Suprapubic skin (tissue), 4 donors: Measurements from ENCODE around the gene TMEM131. TPM values are rescaled to one million over a fixed set of nuclear protein-coding genes. Genes with fewer than 3 reads are reported as not detected.

ENCODE experiments used
- DNase-seq, 2 donors: peaks; one replicate each; pipeline ENCODE4 v3.0.0-alpha.2; 2019; ENCODE audit warnings: low spot score in 2 of 2
- H3K27ac ChIP-seq: fragments of 200-600 bp; sonication (generic); one replicate; pipeline ENCODE4 v1.5.1; 2019
- H3K27me3 ChIP-seq: fragments of 200-600 bp; sonication (generic); one replicate; pipeline ENCODE4 v1.5.1; 2019
- H3K36me3 ChIP-seq: fragments of 200-600 bp; sonication (generic); one replicate; pipeline ENCODE4 v1.5.1; 2019
- H3K4me1 ChIP-seq: fragments of 200-600 bp; sonication (generic); one replicate; pipeline ENCODE4 v1.5.1; 2019
- H3K4me3 ChIP-seq: fragments of 200-600 bp; sonication (generic); one replicate; pipeline ENCODE4 v1.5.1; 2019; ENCODE audit warnings: mild to moderate bottlenecking
- H3K9me3 ChIP-seq: fragments of 200-600 bp; sonication (generic); one replicate; pipeline ENCODE4 v1.5.1; 2019
- EP300 ChIP-seq: sonication (generic); formaldehyde crosslinking; IDR thresholded peaks from one replicate; pipeline ENCODE4 v1.6.1; 2017; ENCODE audit warnings: antibody characterized with exemption
- POLR2A ChIP-seq, 2 donors: fragments of 450-650 bp; IDR thresholded peaks; one replicate each; pipeline ENCODE4 v1.6.1; 2017; ENCODE audit warnings: antibody characterized with exemption in 2 of 2, mild to moderate bottlenecking in 2 of 2, moderate library complexity in 2 of 2
- POLR2AphosphoS5 ChIP-seq, 3 donors: sonication (generic); formaldehyde crosslinking; IDR thresholded peaks; one replicate each; pipeline ENCODE4 v1.6.1; 2017; ENCODE audit warnings: antibody characterized with exemption in 3 of 3
- WGBS: methylation state at CpG from one replicate; pipeline ENCODE4 v1.1.5; 2018; 5-methylcytosine and 5-hydroxymethylcytosine counted together
- total RNA-seq, 4 donors: library from RNA; depleted of rRNA; stranded (reverse); fragments of >200 nt; gene quantifications; one replicate each; pipeline ENCODE4 v1.1.0, GENCODE V29; 2016
- TF ChIP-seq, protein P1 (sequence below), 2 donors: fragments of 200-600 bp in 1 of 2; fragments of 450-650 bp in 1 of 2; sonication (generic) in 1 of 2; IDR thresholded peaks; one replicate each; pipeline ENCODE4 v1.5.1; 2016 to 2019; ENCODE audit warnings: antibody characterized with exemption in 2 of 2, mild to moderate bottlenecking in 1 of 2, moderate library complexity in 1 of 2

Gene TMEM131
- total RNA-seq, 4 donors from 2014 or later = 39.7 to 117 (median 42.5) TPM

DNA sequence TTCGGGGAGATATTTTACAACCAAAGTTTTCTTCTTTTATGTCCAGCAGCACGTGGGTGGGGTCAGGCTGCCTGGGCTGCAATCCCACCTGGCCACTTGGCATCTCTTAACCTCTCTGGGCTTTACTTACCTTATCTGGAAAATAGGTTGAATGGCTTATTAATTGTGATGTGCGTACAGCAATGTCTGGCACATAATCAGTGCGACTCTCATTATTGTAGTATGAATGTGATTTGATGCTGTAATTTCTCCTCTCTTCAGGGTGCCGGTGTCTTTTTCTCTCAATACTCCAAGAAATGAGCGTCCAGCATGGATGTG, 284.4 kb downstream of the TMEM131 start:
- no peak overlapping the region for H3K27ac ChIP-seq
- H3K36me3 ChIP-seq = no peaks in the 10 kb centered on the region
- H3K27me3 ChIP-seq = peaks cover 9% of the 10 kb centered on the region
- no peaks in the 10 kb centered on the region for H3K9me3 ChIP-seq
- no peaks in the 10 kb centered on the region for H3K4me1 ChIP-seq
- H3K4me3 ChIP-seq = no peak overlapping the region
- no peak for TF ChIP-seq POLR2A (IDR thresholded peaks at IDR 0.05)
- no peak for TF ChIP-seq POLR2AphosphoS5 (IDR thresholded peaks at IDR 0.05)
- no peak for TF ChIP-seq EP300
- TF ChIP-seq, protein P1, sequence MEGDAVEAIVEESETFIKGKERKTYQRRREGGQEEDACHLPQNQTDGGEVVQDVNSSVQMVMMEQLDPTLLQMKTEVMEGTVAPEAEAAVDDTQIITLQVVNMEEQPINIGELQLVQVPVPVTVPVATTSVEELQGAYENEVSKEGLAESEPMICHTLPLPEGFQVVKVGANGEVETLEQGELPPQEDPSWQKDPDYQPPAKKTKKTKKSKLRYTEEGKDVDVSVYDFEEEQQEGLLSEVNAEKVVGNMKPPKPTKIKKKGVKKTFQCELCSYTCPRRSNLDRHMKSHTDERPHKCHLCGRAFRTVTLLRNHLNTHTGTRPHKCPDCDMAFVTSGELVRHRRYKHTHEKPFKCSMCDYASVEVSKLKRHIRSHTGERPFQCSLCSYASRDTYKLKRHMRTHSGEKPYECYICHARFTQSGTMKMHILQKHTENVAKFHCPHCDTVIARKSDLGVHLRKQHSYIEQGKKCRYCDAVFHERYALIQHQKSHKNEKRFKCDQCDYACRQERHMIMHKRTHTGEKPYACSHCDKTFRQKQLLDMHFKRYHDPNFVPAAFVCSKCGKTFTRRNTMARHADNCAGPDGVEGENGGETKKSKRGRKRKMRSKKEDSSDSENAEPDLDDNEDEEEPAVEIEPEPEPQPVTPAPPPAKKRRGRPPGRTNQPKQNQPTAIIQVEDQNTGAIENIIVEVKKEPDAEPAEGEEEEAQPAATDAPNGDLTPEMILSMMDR (IDR thresholded peaks at IDR 0.05) = no peak
- DNase-seq = no peak
- 79% methylated on average over 6 of the region's 6 CpGs for WGBS

DNA sequence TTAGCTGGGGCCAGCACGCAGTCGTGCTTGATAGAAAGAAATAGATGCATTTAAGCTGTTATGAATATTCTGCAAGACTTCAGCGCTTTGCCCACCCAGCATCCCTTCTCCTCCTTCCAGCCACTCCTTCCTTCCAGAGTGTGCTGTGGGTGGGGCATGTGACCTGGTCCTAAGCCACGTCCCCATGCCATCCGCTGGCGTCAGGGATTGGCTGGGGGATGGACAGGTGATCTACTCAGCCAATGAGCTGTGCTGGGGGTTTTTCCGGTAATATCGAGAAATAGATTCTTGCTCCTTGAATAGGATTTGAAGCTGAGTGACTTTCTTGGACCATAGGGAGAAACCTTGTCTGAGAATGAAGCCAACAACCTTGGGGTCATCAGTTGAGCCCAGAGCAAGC, 287.1 kb downstream of the TMEM131 start:
- Histone ChIP-seq H3K27ac (no peak overlapping the region), H3K4me3 (no peak overlapping the region), H3K36me3 (no peaks in the 10 kb centered on the region), H3K9me3 (no peaks in the 10 kb centered on the region), H3K4me1 (no peaks in the 10 kb centered on the region), H3K27me3 (peaks cover 9% of the 10 kb centered on the region)
- 90% methylated on average over 8 of the region's 8 CpGs for WGBS
- TF ChIP-seq POLR2AphosphoS5 (IDR thresholded peaks at IDR 0.05) = no peak
- DNase-seq = peak in 1 of 2 donors; percentile 21

- peaks cover 9% of the 10 kb centered on the region for H3K27me3 ChIP-seq
- H3K4me1 ChIP-seq = no peaks in the 10 kb centered on the region
- H3K4me3 ChIP-seq = no peak overlapping the region
- no peaks in the 10 kb centered on the region for H3K9me3 ChIP-seq
- WGBS = 79% methylated on average over 4 of the region's 4 CpGs
- peak in 1 of 2 donors; percentile 60 for DNase-seq
- no peaks in the 10 kb centered on the region for H3K36me3 ChIP-seq
- no peak overlapping the region for H3K27ac ChIP-seq
- TF ChIP-seq POLR2A (IDR thresholded peaks at IDR 0.05) (no peak), EP300 (no peak), POLR2AphosphoS5 (IDR thresholded peaks at IDR 0.05) (no peak)
- TF ChIP-seq, protein P1 (IDR thresholded peaks at IDR 0.05) = no peak
These were observed 287.7 kb downstream of the TMEM131 start for GRCh38 chr2:97708048-97708380.

GRCh38 chr2:97707362-97708047, 288.2 kb downstream of the TMEM131 start:
- Histone ChIP-seq H3K27ac (no peak overlapping the region), H3K4me1 (no peaks in the 10 kb centered on the region), H3K9me3 (no peaks in the 10 kb centered on the region), H3K36me3 (no peaks in the 10 kb centered on the region), H3K4me3 (no peak overlapping the region), H3K27me3 (peaks cover 9% of the 10 kb centered on the region)
- peak in 1 of 2 donors; percentile 50 for DNase-seq
- 50% methylated on average over 1 of the region's 11 CpGs for WGBS
- TF ChIP-seq POLR2A (IDR thresholded peaks at IDR 0.05) (no peak), EP300 (no peak), POLR2AphosphoS5 (IDR thresholded peaks at IDR 0.05) (no peak)
- TF ChIP-seq, protein P1 (IDR thresholded peaks at IDR 0.05) = no peak

- H3K36me3 ChIP-seq = no peaks in the 10 kb centered on the region
- 69% methylated on average over 11 of the region's 11 CpGs for WGBS
- peaks cover 9% of the 10 kb centered on the region for H3K27me3 ChIP-seq
- no peak overlapping the region for H3K4me3 ChIP-seq
- no peak overlapping the region for H3K27ac ChIP-seq
- DNase-seq = peak in 1 of 2 donors; percentile 63
- H3K4me1 ChIP-seq = no peaks in the 10 kb centered on the region
- TF ChIP-seq POLR2AphosphoS5 (IDR thresholded peaks at IDR 0.05) = no peak
- TF ChIP-seq, protein P1 (IDR thresholded peaks at IDR 0.05) = no peak
- TF ChIP-seq EP300 = no peak
- TF ChIP-seq POLR2A (IDR thresholded peaks at IDR 0.05) = no peak
- no peaks in the 10 kb centered on the region for H3K9me3 ChIP-seq
These were observed 288.9 kb downstream of the TMEM131 start for GRCh38 chr2:97706708-97707345.

Other genes with a start within 250 kb of the TMEM131 start
- gene VWA3B, start 91.2 kb upstream of the TMEM131 start, total RNA-seq = not detected